Smooth muscle cell of the brain vasculature (primary cell): Measurements from ENCODE around the gene ASB6.
"Not testable (repeated sequence)": the region's sequence is repeated elsewhere in the genome, so short reads cannot be mapped to it uniquely, and the experiment has no call there.

Experiments
- DNase-seq: peaks from one replicate; pipeline ENCODE4 v3.0.0-alpha.2; 2012; ENCODE audit warnings: low read depth, low spot score

The ASB6 gene

DNA sequence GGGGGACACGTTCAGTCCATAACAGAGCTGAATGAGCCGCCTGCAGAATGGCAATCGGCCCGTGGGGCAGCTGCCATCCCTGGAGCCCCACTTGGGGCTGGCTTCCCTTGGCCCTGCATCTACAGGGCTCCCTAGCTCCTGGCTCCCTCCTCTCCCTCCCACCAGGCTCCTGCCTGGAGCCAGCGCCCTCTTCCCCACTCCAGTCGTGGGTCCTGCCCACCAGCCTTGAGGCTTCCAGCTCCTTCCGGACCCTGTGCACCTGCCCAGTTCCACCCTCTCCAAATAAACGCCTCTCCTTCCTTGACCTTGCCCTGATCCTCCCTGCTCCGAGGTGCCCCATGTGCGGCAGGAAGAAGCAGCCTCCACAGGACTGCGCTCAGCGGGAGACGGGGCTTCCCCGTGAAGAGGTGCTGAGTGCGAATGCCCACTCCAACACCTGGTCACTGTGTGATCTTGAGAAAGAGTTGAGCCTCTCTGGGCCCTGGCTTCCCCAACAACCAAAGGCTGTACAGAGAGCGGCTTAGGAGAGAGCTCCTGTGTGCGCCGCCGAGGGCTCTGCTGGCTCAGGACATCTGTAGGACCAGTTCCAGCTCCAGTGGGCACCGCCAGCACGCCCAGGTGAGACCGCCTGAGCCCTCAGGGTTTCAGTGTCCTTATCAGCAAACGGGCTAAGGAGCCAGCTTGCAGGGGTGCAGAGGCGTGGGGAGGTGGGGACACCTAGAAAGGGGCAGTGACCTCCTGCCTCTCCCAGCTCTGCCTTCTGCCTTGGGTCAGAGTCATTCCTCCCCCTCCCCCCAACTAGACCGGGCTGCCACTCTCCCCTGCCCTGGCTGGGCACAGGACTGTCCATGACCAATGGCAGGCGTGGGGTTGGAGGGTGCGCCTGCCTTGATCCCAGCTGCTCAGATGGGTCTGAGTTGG is 33.1 kb downstream of the ASB6 start:
- DNase-seq = no peak

- DNase-seq = no peak
Observed at GRCh38 chr9:129607027-129607387, 34.9 kb downstream of the ASB6 start.

DNA sequence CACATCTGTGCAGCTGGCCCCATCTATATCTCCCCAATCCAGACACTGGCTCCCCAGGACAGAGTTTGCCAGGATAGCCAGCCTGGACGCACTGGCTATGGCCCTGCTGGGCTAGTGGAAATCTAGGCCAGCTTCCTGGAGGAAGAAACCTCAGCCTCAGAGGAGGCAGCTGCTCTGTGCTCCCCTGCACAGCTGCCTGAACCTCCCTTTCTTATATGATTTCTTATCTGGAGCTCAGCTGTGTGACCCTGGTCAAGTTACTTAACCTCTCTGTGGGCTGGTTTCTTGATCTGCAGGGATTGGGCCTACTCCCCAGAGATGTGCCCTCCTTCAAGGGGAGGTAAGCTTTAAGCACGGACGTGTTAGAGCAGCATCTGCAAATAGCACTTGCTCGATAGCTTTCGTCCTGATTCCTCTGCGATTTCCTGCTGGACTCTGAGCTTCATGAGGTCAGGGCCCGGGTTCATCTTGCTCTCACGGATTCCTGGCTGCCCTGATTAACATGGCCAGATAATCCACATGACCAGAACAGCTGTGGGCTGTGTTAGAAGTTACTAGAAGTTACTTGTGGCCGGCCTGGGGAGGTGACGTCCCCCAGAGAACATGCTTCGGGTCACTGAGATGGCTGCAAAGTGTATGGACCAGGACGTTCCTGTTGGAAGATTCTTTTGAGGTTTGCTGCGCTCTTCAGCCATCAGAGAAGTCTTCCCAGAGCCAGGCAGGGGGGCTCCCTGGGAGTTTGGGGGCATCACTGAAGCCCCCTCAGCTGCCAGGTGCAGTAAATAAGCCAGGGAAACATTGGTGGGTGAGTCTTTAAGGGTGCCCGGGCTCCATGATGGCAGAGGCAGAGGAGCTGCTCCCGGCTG is 35.6 kb downstream of the ASB6 start:
- no peak for DNase-seq

- DNase-seq = no peak
Observed at GRCh38 chr9:129604766-129605163, 37.2 kb downstream of the ASB6 start.

GRCh38 chr9:129604056-129604765 is 37.7 kb downstream of the ASB6 start:
- no peak for DNase-seq

DNA sequence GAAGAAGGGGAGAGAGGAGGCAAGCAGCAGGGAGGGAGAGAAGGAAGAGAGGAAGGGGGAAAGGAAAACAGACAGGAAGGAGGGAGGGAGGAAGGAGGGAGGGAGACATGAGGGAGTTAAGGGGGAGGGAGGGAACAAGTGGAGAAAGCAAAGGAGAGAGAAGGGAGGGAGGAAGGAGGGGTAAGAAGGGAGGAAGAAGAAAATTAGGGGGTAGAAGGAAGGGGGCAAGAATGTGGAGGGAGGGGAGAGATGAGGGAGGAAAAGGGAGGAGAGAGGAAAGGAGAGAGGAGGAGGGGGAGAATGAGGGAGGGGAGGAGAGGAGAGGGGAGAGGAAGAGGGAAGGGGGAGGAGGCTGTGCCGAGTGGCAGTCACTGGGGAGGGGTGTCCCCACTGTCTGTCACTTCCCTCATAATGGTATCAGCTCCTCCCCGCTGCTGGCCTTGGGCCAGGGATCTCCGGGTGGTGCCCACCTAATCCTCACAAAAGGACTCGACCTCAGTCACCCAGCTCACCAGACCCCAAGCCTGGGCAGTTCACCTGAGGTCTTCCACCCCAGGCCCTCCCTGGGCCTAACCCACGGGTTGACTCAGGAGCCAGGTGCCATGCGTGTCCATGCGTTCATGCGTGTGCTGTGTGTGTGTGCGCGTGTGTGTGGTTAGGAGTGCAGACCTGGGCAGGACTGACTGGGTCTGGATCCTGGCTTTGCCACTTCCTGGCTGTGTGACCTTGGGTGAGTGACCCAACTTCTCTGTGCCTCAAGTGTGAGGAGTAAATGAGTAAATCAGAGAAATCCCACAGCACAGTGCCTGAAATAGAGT is 39.1 kb downstream of the ASB6 start:
- DNase-seq = no peak

DNA sequence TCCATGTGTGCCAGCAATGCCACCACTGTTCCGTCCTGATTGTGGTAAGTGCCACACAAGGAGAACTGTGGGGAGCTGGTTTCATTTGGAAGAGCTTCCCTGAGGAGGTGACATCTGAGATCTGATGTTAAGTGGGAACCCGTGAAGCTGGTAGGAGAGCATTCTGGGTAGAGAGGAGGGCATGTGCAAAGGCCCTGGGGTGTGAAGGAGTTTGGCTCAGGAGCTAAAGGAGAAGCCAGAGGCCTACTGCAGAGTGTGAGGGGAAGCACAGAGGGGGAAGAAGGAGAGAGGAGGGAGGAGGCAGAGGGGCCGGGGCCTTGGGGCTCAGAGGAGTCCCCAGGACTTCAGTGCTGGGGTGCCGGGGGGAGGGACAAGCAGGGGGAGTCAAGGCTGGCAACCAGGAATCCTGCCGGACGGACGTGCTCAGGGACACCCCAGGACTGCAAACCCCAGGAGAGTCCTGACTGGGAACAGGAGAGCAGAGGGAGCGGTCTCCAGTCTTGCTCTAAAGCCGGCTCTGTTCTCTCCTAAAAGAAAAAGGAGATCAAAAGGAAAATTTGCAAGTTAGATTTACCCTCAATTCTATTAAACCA is 40.8 kb downstream of the ASB6 start:
- no peak for DNase-seq

- DNase-seq = no peak
Observed at GRCh38 chr9:129598089-129598596, 43.8 kb downstream of the ASB6 start.

DNA sequence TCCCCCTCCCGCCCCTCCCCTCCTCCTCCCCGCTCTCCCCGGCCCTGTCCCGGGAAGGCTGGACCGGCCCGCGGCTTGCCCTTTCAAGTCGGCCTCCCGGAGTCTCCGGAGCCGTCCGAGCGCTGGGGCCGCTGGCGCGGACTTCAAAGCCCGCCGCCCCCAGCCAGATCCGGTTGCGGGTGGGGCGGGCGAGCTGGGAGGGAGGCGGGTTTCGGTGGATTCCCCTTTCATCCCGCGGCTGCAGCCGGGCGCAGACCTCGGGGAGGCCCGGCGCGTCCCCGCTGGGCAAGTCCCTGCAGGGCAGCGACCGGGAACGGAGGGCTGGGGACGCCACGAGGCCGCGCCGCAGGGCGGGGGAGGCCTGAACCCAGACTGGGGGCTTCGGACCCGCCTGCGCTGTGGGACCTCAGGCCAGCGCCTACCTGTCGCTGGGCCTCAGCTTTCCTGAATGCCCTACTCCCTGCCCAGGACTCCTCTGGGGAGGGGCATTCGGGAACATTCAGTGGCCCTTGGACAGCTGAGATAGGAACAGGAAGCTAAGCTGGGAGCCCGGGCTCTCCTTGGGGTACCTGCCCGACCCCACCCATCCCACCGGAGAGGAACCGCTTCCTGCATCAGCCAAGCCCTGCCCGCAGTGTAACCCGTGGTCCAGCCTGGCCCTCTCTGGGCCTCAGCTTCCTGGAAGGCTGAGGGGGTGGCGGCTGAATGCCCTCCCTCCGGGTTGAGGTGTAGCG is 44.4 kb downstream of the ASB6 start:
- no peak for DNase-seq

- no peak for DNase-seq
Observed at GRCh38 chr9:129596541-129597331, 45.2 kb downstream of the ASB6 start.

DNA sequence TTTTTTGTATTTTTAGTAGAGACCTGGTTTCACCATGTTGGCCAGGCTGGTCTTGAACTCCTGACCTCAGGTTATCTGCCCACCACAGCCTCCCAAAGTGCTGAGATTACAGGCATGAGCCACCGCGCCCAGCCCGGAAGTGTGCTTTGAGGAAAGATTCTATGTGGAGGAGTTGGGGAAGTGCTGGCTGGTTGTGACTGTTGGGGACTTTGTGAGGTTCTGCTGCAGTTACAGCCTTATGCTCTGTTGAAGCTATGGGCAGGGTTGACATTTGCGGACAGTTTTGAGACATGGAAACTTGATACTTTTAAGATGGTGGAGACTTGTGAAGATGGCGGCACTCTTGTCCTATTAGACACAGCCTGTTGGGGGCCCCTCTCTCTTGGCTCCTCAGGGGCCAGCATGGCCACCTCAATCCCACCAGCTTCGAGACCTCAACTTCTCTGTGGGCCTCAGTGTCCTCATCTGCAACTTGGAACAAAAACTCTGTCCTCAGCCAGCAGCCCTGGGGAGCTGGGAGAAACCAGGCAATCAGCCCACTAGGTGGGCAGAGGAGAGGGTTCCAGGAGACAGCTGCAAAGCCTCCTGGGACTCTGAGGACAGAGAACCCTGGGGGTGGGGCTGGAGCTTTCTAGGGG is 45.9 kb downstream of the ASB6 start:
- DNase-seq = no peak

DNA sequence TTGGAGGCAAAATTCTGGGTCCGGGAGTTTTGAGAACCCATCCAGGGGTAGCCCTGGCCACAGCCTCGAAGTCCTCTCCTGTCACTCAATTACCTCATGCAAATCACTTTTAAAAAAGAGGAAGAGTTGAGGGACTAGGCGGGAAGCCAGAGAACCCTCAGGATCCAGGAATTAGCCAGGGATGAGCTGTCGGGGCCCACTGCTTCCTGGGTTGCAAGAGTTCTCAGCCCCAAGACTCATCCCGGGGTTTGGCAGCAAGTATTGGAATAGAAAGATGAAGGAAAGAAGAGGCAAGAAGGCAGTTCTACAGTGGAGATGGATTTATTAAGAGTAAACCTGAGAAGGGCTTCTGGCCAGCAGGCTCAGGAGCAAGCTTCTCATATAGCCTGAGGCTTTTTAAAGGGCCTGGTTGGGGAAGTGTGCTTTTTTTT is 46.6 kb downstream of the ASB6 start:
- DNase-seq = no peak

DNA sequence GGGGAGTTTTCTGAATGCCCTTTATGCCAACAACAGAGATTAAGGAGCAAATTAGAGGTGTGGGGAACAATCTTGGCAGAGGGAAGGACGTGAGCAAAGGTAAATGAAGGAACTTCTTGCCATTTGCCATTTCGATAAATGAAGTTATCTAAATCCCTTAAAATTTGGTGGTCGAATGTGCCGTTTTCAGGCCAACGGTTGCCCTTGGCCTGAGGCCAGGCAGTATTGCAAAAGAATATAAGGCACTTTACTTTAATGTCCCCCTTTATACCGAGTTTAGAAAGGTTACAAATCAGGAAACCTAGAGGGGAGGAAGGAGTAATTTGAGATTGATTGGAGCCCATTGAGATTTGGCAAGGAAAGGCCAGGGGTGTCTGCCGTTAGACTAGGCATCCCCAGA is 47.3 kb downstream of the ASB6 start:
- no peak for DNase-seq

- DNase-seq = not testable (repeated sequence)
Observed at GRCh38 chr9:129592790-129593189, 49.2 kb downstream of the ASB6 start.

GRCh38 chr9:129591916-129592315 is 50.0 kb downstream of the ASB6 start:
- no peak for DNase-seq

GRCh38 chr9:129590466-129590865 is 51.5 kb downstream of the ASB6 start:
- no peak for DNase-seq

GRCh38 chr9:129587487-129588262 is 54.3 kb downstream of the ASB6 start:
- DNase-seq = no peak

GRCh38 chr9:129586685-129587084 is 55.3 kb downstream of the ASB6 start:
- no peak for DNase-seq
